Measurements from ENCODE around the gene IL17B.

IL17B gene

GRCh38 chr5:149355688-149356087 lies 23.4 kb downstream of the IL17B start:
- DNase-seq: no peak

- no peak for DNase-seq
Observed at GRCh38 chr5:149353911-149354310, 25.2 kb downstream of the IL17B start.

- DNase-seq: no peak
Observed at GRCh38 chr5:149352169-149352568, 26.9 kb downstream of the IL17B start.

GRCh38 chr5:149349382-149349781 lies 29.7 kb downstream of the IL17B start:
- DNase-seq: no peak

GRCh38 chr5:149348518-149348917 lies 30.6 kb downstream of the IL17B start:
- peak; percentile 84 for DNase-seq

- DNase-seq: peak; percentile 37
Observed at GRCh38 chr5:149345892-149346222, 33.2 kb downstream of the IL17B start.

GRCh38 chr5:149345147-149345891 lies 33.8 kb downstream of the IL17B start, which contains the start of gene GRPEL2:
GRPEL2 (plus strand) TSS chr5:149345499; CDS start chr5:149345540, 41 bp downstream.
- DNase-seq: peak; percentile 92

GRCh38 chr5:149344151-149344550 lies 34.9 kb downstream of the IL17B start:
- DNase-seq: no peak

- DNase-seq: no peak
Observed at GRCh38 chr5:149341876-149342275, 37.2 kb downstream of the IL17B start.

- DNase-seq: no peak
Observed at GRCh38 chr5:149340920-149341319, 38.2 kb downstream of the IL17B start.

- no peak for DNase-seq
Observed at GRCh38 chr5:149338364-149338763, 40.7 kb downstream of the IL17B start.

- DNase-seq: no peak
Observed at GRCh38 chr5:149337736-149338135, 41.4 kb downstream of the IL17B start.

GRCh38 chr5:149333711-149334443 lies 45.2 kb downstream of the IL17B start:
- no peak for DNase-seq

- no peak for DNase-seq
Observed at GRCh38 chr5:149328177-149328576, 50.9 kb downstream of the IL17B start.

GRCh38 chr5:149326611-149327010 lies 52.5 kb downstream of the IL17B start:
- no peak for DNase-seq

- no peak for DNase-seq
Observed at GRCh38 chr5:149325894-149326293, 53.2 kb downstream of the IL17B start.

- DNase-seq: no peak
Observed at GRCh38 chr5:149325166-149325735, 53.8 kb downstream of the IL17B start.

- no peak for DNase-seq
Observed at GRCh38 chr5:149324641-149325040, 54.5 kb downstream of the IL17B start.

Data from CD4-positive, alpha-beta T cell treated with Interleukin-17A for 1 hour (primary cell).